Ascending aorta (tissue), 2 donors: ENCODE data around the gene DHRS4L2. TPM values are rescaled to one million over a fixed set of nuclear protein-coding genes. Genes with fewer than 3 reads are reported as not detected.
"Not testable (repeated sequence)": the region's sequence is repeated elsewhere in the genome, so short reads cannot be mapped to it uniquely, and the experiment has no call there.

Source experiments
- DNase-seq, 2 donors: peaks; one replicate each; pipeline ENCODE4 v3.0.0-alpha.2; 2019; ENCODE audit warnings: low spot score in 2 of 2
- H3K27ac ChIP-seq, 2 donors: fragments of 200-600 bp; sonication (generic); one replicate each; pipeline ENCODE4 v1.5.1; 2016 to 2017; ENCODE audit warnings: mild to moderate bottlenecking in 1 of 2
- H3K27me3 ChIP-seq: fragments of 200-600 bp; sonication (generic); one replicate; pipeline ENCODE4 v1.5.1; 2017
- H3K36me3 ChIP-seq, 2 donors: fragments of 200-600 bp; sonication (generic); one replicate each; pipeline ENCODE4 v1.5.1; 2016
- H3K4me1 ChIP-seq, 2 donors: fragments of 200-600 bp; sonication (generic); one replicate each; pipeline ENCODE4 v1.5.1; 2016 to 2017; ENCODE audit warnings: mild to moderate bottlenecking in 1 of 2
- H3K4me3 ChIP-seq, 2 donors: fragments of 200-600 bp; sonication (generic); one replicate each; pipeline ENCODE4 v1.5.1; 2016 to 2017; ENCODE audit warnings: mild to moderate bottlenecking in 1 of 2
- H3K9me3 ChIP-seq, 2 donors: fragments of 200-600 bp; sonication (generic); one replicate each; pipeline ENCODE4 v1.5.1; 2016
- intact Hi-C: fragments of 100-400 bp; cut with DNase I; formaldehyde crosslinking; loops from one replicate; pipeline ENCODE4 v1.15.1; 2023
- total RNA-seq: library from RNA; depleted of rRNA; stranded (reverse); fragments of >200 nt; gene quantifications from one replicate; pipeline ENCODE4 v1.1.0, GENCODE V29; 2016
- TF ChIP-seq, protein P1 (sequence below), 3 experiments: fragments of 200-600 bp in 2 of 3; fragments of 450-650 bp in 1 of 3; sonication (generic) in 2 of 3; IDR thresholded peaks; one replicate each; pipeline ENCODE4 v1.5.1; 2016 to 2019; ENCODE audit warnings: antibody characterized with exemption in 3 of 3, mild to moderate bottlenecking in 1 of 3, moderate library complexity in 1 of 3

Gene DHRS4L2
- total RNA-seq, 1 donor from 2014 or later = 31.5 TPM

DNA sequence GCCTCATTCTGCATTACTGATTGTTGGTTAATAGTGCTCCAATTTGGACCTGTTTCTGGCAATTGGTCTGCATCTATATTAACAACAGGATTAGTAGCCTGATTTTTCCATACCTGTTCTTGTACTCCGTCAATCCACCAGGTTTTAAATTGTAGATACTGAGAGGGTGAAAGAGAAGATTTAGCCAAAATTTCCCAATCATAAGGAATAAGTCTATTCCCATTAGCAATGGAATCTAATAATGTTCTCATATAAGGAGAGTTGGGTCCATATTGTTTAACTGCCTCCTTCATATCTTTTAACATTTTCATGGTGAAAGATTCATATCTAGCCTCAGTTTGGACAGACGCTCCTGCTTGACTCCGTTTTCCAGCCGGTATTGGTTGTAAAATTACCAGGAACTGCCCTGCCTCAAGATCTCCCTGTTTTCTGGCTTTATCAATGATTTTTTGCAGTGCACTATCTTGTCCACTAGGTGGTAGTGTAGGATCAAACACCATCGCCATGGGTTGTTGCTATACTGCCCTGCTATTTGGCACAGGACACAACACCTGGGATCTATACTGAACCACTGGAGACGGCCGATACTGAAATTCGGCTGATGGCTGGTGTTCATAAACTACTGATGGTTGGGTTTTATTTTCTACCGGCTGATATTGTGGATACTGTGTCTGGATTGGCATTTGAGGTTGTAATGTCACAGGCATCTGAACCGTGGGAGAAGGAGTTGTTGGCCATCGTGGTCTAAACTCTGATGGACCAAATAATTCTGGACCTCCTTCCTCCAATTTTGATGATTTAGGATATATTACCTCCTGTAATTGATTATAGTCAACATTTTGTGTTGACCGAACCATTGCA is 25.2 kb downstream of the DHRS4L2 start:
- no peak for DNase-seq
- no peaks in the 10 kb centered on the region for H3K9me3 ChIP-seq
- intact Hi-C loops = loop anchor here (1.0 to 2.0 kb wide), 5 partner anchors 22 to 95 kb away; partner anchors contain the start of gene CARMIL3
- TF ChIP-seq, protein P1, sequence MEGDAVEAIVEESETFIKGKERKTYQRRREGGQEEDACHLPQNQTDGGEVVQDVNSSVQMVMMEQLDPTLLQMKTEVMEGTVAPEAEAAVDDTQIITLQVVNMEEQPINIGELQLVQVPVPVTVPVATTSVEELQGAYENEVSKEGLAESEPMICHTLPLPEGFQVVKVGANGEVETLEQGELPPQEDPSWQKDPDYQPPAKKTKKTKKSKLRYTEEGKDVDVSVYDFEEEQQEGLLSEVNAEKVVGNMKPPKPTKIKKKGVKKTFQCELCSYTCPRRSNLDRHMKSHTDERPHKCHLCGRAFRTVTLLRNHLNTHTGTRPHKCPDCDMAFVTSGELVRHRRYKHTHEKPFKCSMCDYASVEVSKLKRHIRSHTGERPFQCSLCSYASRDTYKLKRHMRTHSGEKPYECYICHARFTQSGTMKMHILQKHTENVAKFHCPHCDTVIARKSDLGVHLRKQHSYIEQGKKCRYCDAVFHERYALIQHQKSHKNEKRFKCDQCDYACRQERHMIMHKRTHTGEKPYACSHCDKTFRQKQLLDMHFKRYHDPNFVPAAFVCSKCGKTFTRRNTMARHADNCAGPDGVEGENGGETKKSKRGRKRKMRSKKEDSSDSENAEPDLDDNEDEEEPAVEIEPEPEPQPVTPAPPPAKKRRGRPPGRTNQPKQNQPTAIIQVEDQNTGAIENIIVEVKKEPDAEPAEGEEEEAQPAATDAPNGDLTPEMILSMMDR (IDR thresholded peaks at IDR 0.05) = peak; percentile 74 to 93 (median 82)
- H3K4me3 ChIP-seq = no peak overlapping the region
- H3K36me3 ChIP-seq = no peaks in the 10 kb centered on the region
- H3K4me1 ChIP-seq = peaks cover 0 to 4% of the 10 kb centered on the region in 2 donors
- no peak overlapping the region for H3K27ac ChIP-seq
- H3K27me3 ChIP-seq = no peaks in the 10 kb centered on the region

DNA sequence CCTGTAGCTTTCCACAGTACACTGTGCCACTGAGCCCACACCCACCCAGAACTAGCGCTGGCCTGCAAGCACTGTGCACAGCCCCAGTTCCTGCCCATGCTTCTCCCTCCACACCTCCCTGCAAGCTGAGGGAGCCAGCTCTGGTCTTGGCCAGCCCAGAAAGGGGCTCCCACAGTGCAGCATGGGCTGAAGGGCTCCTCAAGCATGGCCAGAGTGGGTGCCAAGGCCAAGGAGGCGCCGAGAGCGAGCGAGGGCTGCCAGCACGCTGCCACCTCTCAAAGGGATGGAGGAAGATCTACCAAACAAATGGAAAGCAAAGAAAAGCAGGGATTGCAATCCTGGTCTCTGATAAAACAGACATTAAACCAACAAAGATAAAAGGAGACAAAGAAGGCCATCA is 27.0 kb downstream of the DHRS4L2 start:
- H3K4me3 ChIP-seq, H3K9me3 ChIP-seq, H3K27ac ChIP-seq, H3K4me1 ChIP-seq, H3K27me3 ChIP-seq, DNase-seq, H3K36me3 ChIP-seq: not testable (repeated sequence)
- intact Hi-C loops = loop anchor here (2.0 kb wide), 2 partner anchors 37 to 41 kb away; partner anchors contain the start of gene CARMIL3

DNA sequence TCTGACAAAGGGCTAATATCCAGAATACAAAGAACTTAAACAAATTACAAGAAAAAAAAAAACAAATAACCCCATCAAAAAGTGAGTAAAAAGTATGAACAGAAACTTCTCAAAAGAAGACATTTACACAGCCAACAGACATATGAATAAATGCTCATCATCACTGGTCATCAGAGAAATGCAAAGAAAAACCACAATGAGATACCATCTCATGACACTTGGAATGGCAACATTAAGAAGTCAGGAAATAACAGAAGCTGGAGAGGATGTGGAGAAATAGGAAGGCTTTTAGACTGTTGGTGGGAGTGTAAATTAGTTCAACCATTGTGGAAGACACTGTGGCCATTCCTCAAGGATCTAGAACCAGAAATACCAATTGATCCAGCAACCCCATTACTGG is 30.2 kb downstream of the DHRS4L2 start:
- H3K27ac ChIP-seq = not testable (repeated sequence)

DNA sequence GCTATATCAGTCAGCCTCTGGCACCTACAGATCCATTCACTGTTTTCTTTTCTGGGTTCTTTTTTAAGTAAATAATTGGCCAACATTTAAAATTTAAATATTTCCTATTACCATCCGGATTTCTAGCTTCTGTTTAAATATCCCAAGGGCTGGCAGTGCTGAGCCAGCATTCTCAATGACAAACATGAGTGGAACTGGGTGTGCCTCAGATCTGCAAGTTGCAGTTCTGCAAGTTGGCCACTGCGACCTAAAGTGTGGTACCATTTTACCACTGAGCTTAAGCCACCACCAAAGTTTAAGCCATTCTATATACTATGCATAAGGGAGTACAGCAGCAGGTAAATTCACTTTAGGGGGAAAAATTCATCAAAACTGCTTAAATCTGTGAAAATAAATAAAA is 31.2 kb downstream of the DHRS4L2 start:
- H3K9me3 ChIP-seq, H3K27me3 ChIP-seq, H3K4me3 ChIP-seq, H3K27ac ChIP-seq, H3K4me1 ChIP-seq, H3K36me3 ChIP-seq, DNase-seq, intact Hi-C loops: not testable (repeated sequence)

More for the DNA sequence above, 30.2 kb downstream of the DHRS4L2 start:
- DNase-seq, H3K4me3 ChIP-seq, H3K4me1 ChIP-seq, intact Hi-C loops, H3K9me3 ChIP-seq, H3K27me3 ChIP-seq, H3K36me3 ChIP-seq: not testable (repeated sequence)

DNA sequence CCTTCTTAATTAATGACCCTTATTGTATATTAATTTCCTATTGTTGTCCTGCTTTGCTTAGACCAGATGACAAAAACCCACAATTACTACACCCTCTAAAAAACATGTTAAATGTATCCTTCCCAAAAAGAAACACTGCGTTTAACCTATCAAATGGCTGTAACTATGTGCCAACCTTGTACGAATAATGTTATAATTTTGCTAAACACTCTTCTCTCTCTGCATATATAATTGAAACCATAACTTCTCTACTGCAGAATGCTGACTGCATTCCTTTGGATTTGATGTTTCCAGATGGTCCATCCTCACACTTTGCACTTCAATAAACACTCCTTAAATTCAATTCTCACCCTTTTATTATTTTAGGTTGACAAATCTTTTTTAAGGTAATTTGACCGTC is 31.8 kb downstream of the DHRS4L2 start:
- H3K4me1 ChIP-seq, H3K27ac ChIP-seq, H3K9me3 ChIP-seq, DNase-seq, H3K4me3 ChIP-seq, intact Hi-C loops, H3K27me3 ChIP-seq, H3K36me3 ChIP-seq: not testable (repeated sequence)

DNA sequence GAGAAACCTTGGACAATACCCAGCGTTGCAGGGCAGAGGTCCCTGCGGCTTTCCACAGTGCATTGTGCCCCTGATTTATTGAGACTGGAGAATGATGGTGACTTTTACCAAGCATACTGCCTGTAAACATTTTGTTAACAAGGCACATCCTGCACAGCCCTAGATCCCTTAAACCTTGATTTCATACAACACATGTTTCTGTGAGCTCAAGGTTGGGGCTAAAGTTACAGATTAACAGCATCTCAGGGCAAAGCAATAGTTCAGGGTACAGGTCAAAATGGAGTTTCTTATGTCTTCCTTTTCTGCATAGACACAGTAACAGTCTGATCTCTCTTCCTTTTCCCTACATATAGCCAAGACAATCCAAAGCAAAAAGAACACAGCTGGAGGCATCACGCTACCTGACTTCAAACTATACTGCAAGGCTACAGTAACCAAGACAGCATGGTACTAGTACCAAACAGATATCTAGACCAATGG is 36.2 kb downstream of the DHRS4L2 start:
- H3K27me3 ChIP-seq, intact Hi-C loops, H3K36me3 ChIP-seq, H3K4me3 ChIP-seq, H3K4me1 ChIP-seq, H3K9me3 ChIP-seq, H3K27ac ChIP-seq, DNase-seq: not testable (repeated sequence)

DNA sequence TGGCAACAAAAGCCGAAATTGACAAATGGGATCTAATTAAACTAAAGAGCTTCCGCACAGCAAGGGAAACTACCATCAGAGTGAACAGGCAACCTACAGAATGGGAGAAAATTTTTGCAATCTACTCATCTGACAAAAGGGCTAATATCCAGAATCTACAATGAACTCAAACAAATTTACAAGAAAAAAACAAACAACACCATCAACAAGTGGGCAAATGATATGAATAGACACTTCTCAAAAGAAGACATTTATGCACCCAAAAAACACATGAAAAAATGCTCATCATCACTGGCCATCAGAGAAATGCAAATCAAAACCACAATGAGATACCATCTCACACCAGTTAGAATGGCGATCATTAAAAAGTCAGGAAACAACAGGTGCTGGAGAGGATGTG is 41.0 kb downstream of the DHRS4L2 start:
- DNase-seq, H3K27me3 ChIP-seq, H3K4me1 ChIP-seq, H3K4me3 ChIP-seq, H3K27ac ChIP-seq, H3K36me3 ChIP-seq, H3K9me3 ChIP-seq, intact Hi-C loops: not testable (repeated sequence)

DNA sequence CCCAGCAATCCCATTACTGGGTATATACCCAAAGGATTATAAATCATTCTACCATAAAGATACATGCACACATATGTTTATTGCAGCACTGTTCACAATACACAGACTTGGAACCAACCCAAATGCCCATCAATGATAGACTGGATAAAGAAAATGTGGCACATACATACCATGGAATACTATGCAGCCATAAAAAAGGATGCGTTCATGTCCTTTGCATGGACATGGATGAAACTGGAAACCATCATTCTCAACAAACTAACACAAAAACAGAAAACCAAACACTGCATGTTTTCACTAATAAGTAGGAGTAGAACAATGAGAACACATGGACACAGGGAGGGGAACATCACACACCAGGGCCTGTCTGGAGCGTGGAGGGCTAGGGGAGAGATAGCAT is 42.6 kb downstream of the DHRS4L2 start:
- H3K27ac ChIP-seq, H3K4me3 ChIP-seq, H3K9me3 ChIP-seq, DNase-seq, H3K27me3 ChIP-seq, intact Hi-C loops, H3K4me1 ChIP-seq, H3K36me3 ChIP-seq: not testable (repeated sequence)

DNA sequence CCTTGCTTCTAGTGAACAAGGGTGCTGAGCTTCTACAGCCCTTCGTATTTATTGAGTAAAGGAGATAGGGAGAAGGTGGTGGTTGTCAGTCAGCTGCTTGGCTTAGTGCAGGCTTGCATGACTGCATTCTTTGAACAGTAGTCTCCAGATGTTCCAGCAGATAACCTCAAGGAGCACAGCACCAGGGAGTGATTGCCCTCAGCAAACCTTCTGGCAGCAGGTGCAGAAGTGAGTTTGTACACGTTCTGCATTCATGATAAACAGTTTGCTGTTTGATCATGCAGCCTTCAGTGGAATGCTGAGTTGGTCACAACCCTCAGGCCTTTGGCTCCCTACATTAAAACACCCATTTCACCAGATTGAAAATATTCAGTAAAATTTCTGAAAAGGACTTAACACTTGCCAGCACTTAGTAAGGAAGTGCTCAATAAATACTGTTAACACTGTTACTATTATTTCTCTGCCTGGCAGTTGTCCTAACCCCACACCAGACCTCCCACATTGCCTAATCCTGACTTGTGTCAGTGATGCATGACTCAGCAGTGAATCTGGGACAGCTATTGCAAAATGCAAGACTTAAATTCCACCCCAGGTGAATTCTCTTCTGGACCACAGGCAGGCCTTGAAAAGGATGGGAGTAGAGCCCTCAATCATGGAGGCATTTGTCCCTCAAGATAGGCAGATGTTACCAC is 44.1 kb downstream of the DHRS4L2 start:
- Histone ChIP-seq H3K27me3 (no peaks in the 10 kb centered on the region), H3K27ac (no peak overlapping the region), H3K4me1 (peaks cover 0 to 2% of the 10 kb centered on the region in 2 donors), H3K4me3 (no peak overlapping the region), H3K9me3 (peaks cover 0 to 7% of the 10 kb centered on the region in 2 donors), H3K36me3 (no peaks in the 10 kb centered on the region)
- intact Hi-C loops = no loop called here
- DNase-seq = no peak
- TF ChIP-seq, protein P1 (IDR thresholded peaks at IDR 0.05) = no peak

DNA sequence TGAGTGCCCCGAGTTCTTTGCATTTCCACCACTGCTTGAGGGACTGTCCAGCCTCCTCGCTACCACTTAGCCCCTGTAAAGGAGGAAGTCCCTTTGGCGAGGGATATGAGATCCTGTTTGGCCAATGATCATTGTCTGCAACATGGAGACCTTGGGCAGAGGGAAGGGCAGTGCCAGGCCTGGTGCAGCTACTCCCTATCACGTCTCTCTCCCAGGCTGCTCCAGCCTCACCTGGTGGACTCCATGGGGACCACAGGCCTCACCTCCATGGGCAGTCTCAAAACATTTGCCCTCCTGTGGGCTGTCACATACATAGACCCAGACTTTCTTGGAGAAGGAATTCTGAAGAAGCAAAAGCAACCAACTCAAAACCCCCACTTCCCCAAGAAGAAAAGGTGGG is 47.0 kb downstream of the DHRS4L2 start:
- intact Hi-C loops = loop anchor here (1.0 to 2.0 kb wide), 2 partner anchors 21 to 47 kb away; partner anchors contain the start of gene DHRS4L2
- H3K9me3 ChIP-seq, DNase-seq, H3K4me1 ChIP-seq, H3K27me3 ChIP-seq, H3K36me3 ChIP-seq: not testable (repeated sequence)
- H3K27ac ChIP-seq = peak overlapping the region; percentile 89 to 90
- H3K4me3 ChIP-seq = peak overlapping the region; percentile 58 to 69
